Measurements from ENCODE around the gene FAM50A.

Gene FAM50A

DNA sequence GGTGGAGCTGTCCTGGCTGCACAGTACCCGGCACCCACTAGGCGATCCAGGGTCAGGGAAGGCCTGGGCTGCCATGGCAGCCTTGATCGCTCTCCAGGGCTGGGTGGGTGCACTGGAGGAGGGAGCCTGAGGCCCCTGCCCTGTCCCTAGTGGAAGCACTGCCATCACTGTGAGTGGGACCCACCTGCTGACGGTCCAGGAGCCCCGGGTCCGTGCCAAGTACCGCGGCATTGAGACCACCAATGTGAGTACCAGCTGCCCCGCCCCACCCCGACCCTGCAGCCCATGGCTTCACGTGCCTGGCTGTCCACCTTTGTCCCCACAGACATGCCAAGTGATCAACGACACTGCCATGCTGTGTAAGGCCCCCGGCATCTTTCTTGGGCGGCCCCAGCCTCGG is 23.0 kb downstream of the FAM50A start:
- DNase-seq = no peak

GRCh38 chrX:154467556-154467955 is 23.6 kb downstream of the FAM50A start:
- no peak for DNase-seq

DNA sequence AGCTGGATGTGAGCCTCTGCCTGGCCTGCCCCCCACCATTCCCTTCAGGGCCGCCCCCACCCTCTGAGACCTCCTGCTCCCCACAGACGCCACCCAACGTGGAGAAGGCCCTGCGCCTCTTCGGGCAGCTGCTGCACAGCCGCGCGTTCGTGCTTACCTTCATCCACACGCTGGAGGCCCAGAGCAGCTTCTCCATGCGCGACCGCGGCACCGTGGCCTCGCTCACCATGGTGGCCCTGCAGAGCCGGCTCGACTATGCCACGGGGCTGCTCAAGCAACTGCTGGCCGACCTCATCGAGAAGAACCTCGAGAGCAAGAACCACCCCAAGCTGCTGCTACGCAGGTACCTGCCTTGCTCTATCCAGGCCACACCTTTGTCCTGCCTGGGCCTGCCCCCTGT is 24.3 kb downstream of the FAM50A start:
- no peak for DNase-seq

- DNase-seq = no peak
These were observed 25.2 kb downstream of the FAM50A start for GRCh38 chrX:154469114-154469513.

GRCh38 chrX:154469880-154470279 is 25.9 kb downstream of the FAM50A start:
- no peak for DNase-seq

- DNase-seq = no peak
These were observed 26.5 kb downstream of the FAM50A start for GRCh38 chrX:154470434-154470833.

DNA sequence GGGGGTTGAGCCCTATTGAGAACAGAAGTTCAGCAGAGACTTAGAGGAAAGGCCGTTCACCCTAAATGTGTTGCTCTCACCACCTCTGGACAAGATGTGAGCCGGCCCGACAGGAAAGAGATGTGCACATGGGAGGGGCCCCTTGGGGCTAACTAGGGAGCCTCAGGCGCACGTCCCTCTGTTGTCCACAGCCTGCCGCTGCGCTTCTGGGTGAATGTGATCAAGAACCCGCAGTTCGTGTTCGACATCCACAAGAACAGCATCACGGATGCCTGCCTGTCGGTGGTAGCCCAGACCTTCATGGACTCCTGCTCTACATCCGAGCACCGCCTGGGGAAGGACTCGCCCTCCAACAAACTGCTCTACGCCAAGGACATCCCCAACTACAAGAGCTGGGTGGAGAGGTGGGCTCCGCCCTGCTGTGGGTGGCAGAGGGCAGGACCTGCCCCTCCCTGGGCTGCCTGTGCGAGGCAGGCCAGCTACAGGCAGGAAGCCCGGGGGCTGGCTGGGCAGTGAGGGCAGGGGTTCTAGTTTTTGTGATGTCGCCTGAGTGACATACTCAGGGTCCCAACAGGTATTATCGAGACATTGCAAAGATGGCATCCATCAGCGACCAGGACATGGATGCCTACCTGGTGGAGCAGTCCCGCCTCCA is 27.1 kb downstream of the FAM50A start:
- DNase-seq = no peak

GRCh38 chrX:154471839-154472684 is 28.1 kb downstream of the FAM50A start:
- DNase-seq = no peak

GRCh38 chrX:154472685-154473632 is 29.0 kb downstream of the FAM50A start:
- DNase-seq = no peak

DNA sequence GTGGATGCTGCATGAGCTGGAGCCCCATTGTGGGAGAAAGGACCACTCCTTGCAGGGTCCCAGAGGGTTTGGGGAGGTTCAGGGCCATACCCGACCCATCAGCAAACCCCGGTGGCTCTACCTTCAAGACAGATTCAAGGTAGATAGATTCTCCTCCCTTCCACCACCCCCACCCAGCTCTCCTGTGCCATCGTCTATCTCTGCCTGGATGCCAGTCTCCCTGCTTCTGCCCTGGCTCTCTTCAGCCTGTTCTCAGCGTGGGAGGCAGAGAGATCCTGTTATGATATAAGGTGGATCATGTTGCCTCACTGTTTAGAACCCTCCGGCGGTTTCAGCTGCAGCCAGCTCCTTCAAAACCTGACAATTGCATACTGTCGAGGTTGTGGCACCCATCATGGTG is 29.7 kb downstream of the FAM50A start:
- DNase-seq = no peak

DNA sequence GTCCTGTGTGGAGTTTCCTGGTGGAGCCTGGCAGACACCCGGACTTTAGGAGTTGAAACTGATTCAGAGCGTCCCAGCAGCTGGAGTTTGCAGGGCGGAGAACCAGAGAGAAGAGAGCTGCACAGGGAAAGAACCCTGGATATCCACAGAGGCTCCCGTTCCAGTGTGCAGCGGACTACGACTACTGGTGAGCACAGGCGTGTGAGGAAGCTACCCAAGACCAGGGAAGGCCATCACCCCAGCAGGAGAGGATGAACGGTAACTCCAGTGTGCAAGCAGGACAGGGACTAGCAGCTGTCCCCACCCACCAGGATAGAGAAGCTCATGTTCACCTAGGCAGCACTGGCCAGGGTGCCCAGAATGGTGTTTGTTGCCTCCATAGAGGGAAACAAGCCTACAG is 32.9 kb downstream of the FAM50A start:
- no peak for DNase-seq

GRCh38 chrX:154477891-154478477 is 34.0 kb downstream of the FAM50A start:
- DNase-seq = no peak

GRCh38 chrX:154478728-154479622 is 35.0 kb downstream of the FAM50A start, which contains the start of gene LAGE3:
LAGE3 (minus strand) TSS chrX:154479281; CDS start chrX:154478915, 366 bp downstream.
- peak; percentile 95 for DNase-seq

GRCh38 chrX:154481195-154481594 is 37.3 kb downstream of the FAM50A start:
- DNase-seq = no peak

DNA sequence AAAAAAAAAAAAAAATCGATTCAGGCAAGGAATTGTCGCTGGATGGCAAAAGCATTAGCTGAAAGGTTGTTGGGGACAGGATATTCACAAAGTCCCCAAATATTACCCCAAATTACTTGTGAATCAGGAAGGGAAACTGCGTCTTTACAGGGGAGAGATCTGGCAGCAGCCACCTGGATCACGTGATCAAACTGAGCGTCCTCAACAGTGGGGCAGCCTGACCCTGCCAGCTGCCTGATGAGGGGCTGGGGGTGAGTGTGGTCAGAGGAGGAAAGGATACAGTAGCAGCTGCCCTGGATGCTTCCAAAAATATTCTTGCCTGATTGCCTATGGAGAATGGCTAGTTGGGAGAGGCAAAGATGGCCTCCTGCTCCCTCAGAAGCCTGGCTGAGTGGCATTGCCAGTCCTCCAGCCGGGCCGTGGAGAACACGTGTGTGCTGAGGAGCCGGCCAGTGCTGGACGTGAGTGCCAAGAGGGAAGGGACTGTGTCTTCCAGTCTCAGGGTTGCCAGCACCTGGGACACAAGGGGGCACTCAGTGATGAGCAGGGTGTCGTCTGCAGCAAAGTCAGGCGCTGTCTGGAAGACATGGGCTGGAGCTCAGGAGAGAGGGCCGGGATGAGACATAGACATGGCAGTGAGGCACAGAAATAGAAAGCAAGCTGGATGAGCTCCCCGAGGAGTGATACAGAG is 38.1 kb downstream of the FAM50A start:
- no peak for DNase-seq

DNA sequence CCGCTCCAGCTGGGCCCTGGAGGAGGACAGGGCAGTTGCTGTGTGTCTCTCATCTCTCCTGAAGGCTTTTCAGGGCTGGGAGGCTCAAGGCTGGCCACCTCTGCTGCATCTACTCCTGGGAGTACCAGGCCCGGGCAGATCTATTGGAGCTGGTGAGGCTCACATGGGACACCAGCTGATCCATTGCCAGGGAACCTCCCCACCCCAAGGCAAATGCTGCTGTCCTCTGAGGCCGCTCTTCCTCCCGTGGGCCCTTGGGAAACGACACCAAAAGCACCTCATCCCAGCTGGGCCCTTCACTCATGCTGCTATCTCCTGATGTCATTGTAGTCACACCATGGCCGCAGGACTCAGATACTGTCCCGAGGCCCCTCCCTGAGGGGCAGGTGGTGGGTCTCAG is 38.8 kb downstream of the FAM50A start:
- no peak for DNase-seq

DNA sequence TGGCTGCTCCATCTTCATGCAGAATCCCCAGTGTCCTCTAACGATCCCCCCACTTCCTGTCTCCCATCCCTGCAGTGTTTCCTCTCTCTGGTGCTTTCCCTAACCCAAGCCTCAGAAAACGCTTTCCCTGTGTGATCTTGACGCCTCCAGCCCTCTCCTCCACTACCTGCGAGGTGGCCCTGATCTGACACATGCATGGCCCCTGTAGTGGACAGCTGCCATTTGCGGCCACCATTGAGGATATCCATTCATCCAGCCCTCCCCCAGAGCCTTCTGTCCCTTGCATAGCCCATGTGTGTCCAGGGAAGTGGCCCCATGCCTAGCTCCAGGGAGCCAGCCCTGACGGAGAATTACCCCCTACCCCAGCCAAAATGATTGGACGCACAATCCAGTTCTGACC is 39.4 kb downstream of the FAM50A start:
- no peak for DNase-seq

DNA sequence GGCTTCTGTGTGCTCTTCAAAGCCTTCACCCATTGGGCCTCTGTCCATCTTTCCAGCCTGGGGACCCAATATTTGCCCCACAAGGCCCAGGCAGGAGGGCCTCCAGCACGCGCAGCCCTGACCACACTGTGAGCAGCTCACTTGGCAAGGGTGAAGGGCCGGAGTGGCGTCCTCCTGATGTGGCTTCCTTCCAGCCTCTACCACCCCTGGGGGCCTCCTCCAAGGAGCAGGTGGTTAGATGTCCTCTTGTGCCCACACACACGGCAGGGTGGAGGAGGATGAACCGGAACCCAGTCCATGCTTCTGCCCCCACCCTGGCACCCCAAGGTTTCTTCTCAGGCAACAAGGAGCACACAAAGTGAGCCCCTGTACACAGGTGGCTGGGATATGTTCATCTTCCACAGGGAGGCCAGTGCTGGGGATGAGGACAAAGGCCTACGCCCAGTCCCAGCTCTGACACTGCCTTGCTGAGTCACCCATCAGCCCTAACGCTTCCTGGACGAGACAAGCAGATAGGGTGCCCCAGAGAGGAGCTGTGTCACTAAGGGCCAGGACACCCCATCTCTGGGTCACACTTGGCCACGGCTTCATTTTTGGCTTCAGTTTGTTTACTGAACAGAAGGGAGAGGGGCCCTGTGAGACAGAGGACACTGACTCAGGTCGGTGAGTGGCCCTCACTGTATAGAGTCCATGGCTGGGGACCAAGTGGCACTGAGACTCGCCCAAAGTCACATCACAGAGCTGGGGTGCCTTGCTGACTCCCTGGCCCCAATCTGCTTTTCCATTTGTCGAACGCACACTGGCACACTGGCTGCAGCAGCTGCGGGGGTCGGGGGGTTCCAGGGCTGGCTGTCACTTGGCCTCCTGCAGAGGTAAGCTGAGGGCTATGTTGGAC is 40.6 kb downstream of the FAM50A start:
- peak; percentile 23 for DNase-seq

DNA sequence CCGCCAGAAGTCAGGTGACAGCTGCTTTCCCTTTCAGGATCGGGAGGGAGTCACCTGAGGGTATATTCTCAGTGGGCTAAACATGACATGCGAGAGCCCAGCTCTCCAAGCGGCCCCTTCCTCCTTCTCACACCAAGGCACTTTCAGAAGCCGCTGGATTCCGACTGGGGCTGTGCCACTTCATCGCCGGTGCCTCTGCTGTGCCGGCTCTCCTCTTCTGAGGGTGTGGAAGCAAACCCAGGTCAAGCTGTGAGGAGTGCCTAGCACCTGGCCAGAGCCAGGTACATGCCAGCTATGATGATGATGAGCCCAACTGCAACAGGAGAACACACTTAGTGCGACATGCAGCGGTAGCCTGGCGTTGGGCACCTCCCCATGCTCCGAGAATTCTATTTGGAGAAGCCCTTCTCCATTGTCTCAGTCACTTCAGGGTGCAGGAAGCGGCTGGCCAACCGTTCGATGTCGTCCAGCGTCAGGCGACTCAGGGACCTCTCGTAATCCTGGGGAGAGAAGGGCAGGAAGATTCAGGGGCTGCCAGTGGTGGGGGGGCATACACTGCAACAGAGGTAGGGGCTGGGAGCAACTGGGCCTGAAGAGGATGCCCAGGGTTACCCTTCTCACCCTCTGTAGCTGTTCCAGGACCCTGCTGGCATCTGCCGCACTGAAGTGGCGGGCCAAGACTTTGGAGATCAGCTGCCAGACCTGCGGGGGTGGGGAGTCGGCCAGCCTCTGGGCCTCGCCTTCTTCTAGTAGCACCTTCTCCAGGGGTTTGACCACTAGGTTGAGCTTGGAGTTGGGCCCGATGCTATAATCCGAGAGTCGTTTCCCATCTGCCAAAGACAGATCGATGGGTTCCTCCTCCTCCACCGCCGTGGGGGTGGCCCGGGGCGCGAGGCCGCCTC is 41.5 kb downstream of the FAM50A start:
- no peak for DNase-seq
